Islet of Langerhans (tissue), 1 donor: ENCODE data around the gene OAS2.
A peak's percentile ranks its signal among the peaks of the same experiment; 100 is the strongest.

Experiments
- FAIRE-seq: peaks from one replicate; lab custom pipeline; 2011; peaks lifted over from hg19 to GRCh38; lab: Jason Lieb, UNC

OAS2 gene

DNA sequence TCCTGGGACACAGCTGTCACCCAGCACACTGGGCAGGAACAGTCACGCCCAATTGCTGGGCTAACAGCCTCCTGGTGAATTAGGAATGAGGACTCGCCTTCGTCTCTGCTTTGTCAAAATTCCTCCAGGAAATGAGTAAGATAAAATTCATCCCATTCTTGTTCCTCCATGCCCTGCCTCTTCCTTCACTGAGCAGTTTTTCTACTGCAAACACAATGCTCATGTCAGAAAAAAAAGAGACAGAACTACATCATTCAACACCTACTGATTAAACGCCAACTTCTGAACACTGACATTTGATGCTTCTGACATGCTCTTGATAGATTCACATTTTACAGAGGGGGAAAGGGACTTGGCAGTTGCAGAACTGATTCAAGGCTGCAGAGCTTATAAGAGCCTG, 40.7 kb downstream of the OAS2 start:
- FAIRE-seq: no peak

DNA sequence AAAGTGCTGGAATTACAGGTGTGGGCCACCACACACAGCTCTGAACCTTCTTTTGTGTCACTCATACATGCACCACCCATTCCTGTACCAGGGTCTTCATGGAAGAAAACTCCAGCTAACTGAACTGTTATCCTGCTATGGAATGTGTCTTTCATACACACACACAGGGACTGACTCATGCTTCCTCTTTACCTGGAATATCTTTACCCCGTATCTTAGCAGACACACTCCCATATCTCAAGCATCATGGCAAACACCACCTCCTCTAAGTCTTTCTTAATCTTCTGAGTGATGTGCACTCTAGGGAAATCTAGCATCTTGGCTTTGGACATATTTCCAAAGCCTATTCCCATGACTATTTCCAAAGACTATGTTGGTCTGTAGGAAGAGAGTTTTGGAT, 43.2 kb downstream of the OAS2 start:
- no peak for FAIRE-seq

DNA sequence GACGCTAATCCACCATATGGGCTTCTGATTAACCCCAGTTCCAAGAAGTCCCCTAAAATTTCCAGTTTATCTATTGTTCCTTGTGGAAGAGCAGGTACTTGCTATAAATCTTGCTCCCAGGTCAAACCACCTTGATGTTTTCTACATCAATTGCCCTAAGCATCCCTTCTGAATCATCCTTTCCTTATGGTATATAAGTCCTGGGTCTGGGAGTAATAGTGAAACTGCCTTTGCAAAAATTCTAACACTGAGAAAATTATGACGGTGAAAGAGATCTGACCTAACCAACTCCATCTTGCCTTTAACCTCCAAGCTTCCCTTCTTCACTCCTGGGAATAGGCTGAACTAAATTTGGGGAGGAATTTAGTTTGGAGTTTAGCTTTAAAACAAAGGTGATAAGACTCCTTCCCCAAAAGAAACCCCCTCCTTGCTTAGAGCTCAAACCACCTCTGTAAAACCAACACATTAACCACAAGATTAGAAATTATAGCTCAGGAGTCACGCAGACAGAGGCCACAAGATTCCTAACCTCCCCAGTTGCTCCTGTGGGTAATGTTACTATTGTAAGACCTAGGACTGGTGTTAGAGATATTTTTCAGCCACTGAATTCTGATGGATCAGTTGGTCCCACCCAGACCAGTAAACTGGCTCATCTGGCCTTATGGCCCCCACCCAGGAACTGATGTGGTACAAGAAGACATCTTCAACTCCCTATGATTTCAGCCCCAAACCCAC, 44.4 kb downstream of the OAS2 start:
- FAIRE-seq: no peak

DNA sequence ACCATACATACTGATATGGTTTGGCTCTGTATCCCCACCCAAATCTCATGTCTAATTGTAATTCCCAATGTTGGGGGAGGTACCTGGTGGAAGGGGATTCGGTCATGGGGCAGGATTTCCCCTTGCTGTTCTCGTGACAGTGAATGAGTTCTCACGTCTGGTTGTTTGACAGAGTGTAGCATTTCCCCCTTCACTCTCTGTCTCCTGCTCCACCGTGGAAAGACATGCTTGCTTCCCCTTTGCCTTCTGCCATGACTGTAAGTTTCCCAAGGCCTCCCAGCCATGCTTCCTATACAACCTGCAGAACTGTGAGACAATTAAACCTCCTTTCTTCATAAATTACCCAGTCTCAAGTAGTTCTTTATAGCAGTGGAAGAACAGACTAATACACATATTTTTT, 49.4 kb downstream of the OAS2 start:
- FAIRE-seq: no peak

DNA sequence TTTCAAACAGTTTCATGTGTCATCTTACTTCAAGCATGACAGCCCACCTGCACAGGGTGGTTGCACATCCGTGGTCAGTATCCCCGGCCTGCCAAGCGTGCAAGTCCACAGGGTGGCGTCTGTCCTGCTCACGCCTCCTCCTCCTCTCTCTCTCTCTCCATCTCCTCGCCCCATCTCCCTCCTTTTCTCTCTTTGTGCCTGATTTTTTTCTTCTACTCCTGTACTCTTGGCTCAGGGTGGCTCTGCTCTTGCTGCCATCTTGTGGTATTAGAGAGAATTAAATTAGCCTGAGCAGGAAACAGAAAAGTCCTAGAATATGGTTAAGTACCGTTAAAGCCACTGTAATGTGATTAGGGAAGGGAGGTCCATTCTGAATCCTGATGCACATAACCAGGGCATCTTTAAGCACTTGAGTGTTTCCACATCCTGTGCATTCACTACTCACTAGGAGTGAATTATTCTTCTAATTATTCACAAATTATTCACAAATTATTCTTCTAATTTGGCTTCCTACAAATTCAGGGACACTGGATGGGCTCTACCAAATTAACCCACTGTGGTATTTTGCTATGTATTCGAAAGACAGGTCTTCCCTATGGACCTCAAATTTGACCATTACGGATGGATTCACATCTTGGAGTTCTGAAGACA, 52.7 kb downstream of the OAS2 start:
- peak; percentile 85 for FAIRE-seq

DNA sequence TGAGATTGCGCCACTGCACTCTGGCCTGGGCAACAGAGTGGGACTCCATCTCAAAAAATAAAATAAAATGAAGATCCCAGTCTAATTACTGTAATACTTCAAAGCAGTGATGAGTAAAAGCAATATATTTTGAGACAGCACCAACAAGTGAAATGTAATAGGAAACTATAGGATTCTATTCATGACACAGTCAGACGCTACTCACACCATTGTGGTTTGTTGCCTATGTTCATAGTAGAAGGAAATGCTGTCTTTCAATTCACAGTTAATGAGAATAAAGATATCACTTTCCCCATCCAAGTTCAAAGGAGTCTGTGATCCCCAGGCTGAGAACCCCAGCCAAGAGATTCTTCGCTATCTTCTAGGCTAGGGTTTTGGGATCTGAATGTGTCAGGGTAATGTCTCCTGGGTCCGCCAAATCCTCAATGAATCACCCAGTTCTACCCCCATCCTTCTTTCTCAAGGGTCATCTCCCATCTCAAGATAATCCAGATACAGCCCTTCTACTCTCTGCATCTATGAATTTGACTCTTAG, 61.7 kb downstream of the OAS2 start:
- no peak for FAIRE-seq

DNA sequence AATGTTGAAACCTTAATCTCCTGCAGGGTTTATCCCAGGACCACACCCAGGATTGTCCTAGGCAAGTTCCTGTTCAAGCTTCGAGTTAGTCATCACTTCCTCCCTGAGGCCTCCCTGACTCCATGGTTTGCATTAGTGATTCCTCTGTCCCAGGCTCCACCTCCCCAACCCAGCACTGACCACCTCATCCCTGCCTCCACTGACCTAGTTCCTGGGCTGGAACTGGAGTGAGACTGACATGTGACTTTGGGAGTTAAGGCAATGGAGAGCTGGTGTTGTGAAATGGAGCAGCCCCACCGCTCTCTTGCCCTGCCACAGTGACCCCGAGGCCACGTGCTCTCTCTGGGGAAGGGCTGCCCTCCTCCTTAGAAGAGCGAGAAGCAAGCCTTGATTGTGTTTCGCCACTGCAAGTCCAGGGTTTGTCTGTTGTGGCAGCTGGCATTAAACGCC, 62.4 kb downstream of the OAS2 start:
- no peak for FAIRE-seq

DNA sequence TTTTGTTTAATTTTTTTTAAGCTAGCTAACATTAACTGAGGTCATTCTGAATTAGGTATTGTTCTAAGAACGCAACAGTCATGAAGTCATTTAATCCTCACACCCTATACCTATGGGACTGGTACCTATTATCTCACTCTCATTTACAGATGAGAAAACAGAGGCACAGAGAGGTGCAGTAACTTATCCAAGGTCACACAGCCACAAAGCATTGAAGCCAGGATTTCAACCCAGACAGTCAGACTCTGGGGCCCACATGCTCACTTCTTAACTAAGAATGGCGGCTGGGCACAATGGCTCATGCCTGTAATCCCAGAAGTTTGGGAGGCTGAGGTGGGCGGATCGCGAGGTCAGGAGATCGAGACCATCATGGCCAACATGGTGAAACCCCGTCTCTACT, 63.2 kb downstream of the OAS2 start:
- FAIRE-seq: no peak

DNA sequence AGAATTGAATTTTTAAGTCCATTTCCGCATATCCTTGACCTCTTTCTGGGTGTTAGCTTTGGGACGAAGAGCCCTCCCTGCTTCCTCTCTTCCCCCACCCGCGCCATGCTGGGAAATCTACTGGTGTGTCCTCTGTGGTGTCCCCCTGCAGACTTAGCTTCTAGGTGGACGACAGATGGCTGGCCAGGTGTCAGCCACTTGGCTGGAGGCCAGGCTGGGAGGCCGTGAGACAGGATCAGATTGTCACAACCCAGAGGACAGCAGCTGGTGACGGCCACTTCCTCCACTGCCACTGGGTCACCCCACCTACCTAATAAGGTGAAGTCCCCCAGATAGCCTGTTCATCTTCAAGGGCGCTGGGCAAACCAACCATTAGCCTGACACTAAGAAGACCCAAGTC, 64.9 kb downstream of the OAS2 start:
- no peak for FAIRE-seq

DNA sequence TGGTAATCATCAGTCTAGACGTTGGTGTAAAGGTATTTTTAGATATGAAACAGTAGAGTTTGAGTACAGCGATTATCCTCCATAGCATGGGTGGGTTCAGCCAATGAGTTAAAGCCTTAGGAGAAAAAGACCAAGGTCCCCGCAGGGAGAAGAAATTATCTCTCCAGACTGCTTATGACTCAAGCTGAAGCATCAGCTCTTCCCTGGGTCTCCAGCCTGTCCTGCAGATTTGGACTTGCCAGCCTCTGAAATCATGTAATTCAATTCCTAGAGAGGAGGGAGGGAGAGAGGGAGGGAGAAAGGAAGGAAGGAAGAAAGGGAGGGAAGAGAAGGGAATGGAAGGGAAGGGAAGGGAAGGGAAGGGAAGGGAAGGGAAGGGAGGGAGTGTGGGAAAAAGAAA, 66.2 kb downstream of the OAS2 start:
- FAIRE-seq: no peak

DNA sequence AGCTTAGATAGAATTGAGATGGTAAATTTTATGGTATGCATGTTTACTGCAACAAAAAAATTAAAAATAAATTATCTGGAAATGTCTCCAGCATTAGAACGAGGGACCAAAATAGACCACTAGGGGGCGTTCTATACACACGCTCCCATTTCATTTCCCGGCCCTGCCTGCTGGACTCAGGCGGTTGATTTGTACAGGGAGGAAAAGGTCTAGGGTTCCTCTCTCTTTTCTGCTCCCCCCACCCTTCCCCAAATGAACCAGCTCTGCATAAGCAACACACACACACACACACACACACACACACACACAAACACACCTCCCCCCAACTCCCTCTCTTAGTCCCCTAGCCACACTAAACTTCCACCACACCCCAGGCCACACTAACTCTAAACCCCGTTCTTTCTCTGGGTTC, 70.4 kb downstream of the OAS2 start:
- FAIRE-seq: peak; percentile 87

DNA sequence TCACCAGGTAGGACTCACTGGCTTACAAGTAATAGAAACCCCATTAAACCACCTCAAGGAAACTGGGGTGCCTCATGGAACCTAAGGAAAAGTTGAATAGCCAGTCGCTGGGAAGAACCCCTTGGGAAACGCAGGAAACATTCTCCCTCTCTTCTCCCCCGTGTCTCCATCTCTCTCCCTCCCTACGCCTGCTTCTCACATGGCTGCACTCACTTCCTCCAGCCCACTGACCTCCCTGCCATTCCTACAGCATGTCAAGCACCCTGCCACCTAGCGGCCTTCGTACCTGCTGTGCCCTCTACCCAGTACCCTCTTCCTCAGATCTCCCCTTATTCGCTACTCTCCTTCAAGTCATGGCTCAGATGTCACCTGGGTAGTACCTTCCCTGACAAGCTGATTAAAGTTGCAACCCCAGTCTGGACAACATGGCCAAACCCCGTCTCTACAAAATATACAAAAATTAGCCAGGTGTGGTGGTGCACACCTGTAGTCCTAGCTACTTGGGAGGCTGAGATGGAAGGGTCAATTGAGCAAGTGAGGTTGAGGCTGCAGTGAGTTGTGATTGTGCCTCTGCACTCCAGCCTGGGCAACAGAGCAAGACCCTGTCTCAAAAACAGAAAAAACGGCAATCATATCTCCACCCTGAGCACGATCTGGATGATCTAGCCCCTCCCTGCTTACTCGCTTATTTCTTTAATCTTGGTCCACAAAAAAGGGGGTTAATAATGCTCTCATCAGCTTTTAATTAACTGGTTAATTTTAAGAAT, 71.8 kb downstream of the OAS2 start:
- FAIRE-seq: no peak

DNA sequence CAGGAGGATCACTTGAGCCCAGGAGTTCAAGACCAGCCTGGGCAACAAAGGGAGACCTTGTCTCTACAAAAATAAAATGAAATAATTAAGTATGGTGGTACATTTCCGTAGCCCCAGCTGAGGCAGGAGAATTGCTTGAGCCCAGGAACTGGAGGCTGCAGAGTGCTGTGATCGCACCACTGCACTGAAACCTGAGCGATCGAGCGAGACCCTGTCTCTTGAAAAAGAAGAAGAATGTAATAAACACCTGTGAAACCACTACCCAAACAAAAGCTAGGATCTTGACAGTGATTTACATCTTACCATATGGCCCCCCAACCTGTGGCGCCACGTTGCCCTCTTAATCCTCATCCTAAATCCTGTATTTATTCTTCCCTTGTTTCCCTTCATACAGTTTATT, 72.5 kb downstream of the OAS2 start:
- no peak for FAIRE-seq

DNA sequence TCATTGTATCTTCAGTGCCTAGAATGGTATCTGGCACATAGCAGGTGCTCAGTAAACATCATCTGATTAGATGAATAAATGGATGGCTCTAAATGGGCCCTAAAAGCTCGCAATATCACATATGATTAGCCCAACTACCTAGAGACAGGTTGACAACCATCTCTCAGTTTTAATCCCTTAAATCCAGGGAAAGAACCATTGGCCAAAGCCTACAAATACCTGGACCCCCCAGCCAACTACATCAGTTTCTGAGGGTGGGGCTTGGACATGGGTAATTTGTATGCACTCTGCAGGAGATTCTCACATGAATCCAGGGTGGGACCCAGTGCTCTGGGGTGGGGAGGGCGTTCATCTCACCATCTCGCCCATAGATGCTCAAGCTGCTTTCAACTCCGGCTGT, 73.4 kb downstream of the OAS2 start:
- FAIRE-seq: no peak

DNA sequence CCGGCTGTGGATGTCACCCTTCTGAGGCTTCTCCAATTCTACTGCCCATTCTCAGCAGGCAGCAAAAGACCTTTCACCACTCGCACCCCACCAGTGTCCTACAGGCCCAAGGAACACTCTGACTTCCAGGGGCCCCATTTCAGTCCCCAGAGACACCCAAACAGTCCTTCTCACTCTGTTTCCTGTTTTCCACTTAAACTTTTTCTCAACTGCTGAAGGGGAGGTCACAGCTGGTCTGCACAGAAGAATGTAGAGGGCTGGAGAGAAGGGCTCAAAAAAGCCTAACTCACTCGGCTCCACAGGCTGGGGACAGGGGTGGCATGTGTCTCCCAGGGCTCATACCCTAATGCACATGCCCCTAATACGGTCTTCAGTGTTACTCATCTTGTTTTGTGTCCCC, 74.0 kb downstream of the OAS2 start:
- FAIRE-seq: no peak

DNA sequence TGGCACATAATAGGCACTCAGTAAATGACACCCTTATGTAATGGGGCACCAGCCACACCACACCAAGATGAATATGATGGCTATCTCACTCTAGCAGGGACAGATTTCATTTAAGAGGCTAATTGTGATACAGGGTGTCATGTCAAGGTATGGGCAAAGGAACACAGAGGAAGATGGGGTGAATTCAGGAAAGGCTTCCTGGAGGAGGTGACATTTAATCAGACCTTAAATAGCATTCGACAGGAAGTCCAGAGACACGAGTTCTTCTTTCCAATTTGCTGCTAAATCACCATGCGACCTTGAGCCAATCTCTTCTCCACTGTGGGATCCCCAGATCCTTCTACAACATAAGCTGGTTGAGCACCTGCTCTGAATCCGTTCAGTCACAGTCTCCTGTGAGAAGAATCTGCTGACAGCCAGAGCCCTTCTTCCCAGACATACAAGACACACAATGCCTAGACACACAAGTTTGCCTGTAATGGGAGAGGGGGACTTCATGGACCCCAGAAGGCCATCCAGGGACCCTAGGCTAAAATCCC, 76.7 kb downstream of the OAS2 start:
- FAIRE-seq: no peak

DNA sequence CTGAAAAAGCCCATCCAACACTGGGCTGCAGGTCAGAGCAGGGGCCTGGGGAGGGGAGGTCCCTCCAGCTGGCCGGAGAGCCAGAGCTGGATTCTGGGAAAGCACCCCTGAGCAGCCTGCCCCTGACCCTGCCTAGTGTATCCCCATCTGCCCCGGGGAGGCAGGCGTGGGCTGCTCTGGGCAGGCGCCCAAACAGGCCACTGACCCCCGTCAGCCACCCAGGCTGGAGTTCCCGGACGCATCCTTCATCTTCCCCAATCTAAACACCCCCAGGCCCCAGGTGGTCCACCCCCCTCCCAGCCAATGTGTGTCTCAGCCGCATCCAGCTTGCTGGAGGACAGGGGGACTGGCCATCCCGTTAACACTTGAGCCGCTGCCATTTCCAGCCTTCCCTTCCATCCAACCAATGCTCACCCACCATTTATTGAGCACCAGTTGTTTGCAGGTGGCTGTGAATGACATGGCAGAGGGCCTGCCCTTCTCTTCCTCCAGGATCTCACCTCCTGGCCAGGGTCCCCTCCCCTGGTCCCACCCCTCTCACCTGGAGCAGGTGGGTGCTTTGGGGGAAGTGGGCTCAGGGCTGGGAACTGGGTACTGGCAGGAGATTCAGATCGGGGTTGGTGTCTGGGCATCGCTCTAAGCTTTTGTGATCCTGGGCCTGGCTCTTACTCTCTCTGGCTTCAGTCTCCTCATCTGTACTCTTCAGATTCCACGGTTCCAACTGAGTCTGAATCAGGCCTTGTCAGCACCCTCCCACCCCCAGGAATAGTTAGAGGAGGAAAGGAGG, 77.5 kb downstream of the OAS2 start:
- no peak for FAIRE-seq

DNA sequence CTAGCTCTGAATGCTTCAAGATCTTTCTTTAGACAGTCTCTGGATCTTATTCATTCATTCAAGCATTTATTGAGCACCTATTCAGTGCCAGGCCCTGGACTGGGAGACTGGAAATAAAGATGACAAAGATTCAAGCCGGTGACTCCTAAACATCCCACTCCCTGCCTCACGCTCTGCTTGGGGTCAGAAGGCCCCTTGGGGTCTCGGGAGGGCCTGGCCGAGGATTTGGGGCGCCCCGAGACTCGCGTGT, 78.0 kb downstream of the OAS2 start:
- no peak for FAIRE-seq

DNA sequence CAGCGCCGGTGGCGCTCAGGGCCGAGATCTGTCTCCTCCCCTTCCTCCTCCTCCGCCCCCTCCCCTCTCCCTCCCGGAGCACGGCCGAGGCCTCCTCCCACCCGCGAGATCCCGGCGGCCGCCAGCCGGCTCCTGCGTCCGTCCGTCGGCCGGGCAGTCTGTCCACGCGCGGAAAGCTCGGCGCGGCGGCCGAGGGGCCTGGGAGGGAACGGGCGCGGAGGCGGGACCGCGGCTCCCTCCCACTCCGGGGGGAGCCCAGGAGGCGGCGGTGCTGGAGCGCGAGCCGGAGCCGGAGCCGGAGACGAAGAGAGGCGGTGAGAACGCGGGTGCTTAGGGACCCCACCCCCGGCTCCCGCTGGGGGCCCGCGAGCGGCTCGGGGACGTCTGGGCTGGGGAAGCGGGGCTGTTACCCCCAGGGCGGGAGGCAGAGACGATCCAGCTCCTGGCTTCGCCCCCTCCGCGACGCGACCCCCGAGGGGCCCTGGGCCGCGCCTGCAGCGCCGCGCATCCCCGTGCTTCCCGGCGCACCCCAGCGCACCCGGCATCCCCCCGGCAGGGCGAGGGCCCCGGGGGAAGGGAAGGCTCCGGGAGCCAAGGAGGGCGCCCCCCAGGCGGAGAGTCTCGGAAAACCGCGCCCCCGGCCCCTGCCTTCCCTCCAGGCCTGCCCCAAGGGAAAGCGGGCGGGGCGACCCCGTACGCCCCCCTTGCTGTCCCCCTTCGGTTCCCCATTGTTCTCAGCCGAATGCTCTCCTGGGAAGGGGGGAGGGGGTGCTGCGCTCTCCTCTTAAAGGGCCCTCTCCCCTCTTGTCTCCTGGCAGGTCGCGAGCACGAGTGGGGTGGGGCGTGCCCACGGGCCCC, 78.5 kb downstream of the OAS2 start, which contains the start of gene DTX1:
Gene DTX1 (plus strand): TSS at position 100 of the 858 bp plus-strand sequence. CDS start 1,463 bp downstream, outside the sequence.
- FAIRE-seq: no peak

DNA sequence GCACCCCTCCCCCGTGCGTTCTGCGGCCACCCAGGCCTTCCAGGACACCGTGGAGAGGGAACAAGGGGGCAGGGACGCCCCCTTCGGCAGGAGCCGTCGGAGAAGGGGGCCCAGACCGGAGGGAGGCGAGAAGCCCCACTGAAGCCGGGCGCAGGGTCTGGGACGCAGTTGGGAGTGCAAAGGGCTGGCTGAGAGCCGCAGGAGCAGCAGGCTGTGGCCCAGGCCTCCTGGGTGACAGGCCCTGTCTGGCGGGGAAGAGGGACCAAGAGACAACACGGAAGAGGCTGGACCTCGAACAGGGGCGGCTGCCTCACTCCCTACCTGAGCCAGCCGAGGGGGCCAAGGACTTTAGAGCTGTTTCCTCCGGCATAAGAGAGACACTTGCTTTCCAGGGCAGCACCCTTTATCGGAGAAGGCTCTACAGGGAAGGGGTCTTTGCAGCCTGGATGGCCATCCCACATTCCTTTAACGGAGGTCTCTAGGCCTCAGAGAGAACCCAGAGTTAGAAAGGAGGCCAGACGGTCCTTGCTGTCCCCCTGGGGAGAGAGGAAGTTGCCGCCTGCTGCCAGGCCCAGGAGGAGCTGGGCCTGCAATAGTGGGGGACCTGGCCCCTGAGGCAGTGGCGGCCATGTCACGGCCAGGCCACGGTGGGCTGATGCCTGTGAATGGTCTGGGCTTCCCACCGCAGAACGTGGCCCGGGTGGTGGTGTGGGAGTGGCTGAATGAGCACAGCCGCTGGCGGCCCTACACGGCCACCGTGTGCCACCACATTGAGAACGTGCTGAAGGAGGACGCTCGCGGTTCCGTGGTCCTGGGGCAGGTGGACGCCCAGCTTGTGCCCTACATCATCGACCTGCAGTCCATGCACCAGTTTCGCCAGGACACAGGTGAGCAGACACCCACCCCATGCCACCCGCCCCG, 79.5 kb downstream of the OAS2 start:
- no peak for FAIRE-seq
